Measurements from ENCODE around the gene FBXW9. TPM values are rescaled to one million over a fixed set of nuclear protein-coding genes. Genes with fewer than 3 reads are reported as not detected.

The FBXW9 gene
- total and polyA plus RNA-seq, 2 of the 13 experiments (the other 11 are each of a cell fraction or from before 2014, with no cell fraction given): 5.7 to 6.1 TPM

- TF ChIP-seq ZBTB7B (CRISPR knock-in tag; IDR thresholded peaks at IDR 0.05) (peak; percentile 87), HHEX (CRISPR knock-in tag; IDR thresholded peaks at IDR 0.05) (no peak), ZNF124 (CRISPR knock-in tag; IDR thresholded peaks at IDR 0.05) (0 out of 2 replicates have a peak, but pooled peaks have one; percentile 25), ZNF574 (CRISPR knock-in tag; IDR thresholded peaks at IDR 0.05) (peak; percentile 95), FLYWCH1 (CRISPR knock-in tag; IDR thresholded peaks at IDR 0.05) (no peak), ELF1 (CRISPR knock-in tag; IDR thresholded peaks at IDR 0.05) (peak; percentile 92), ZSCAN5A (CRISPR knock-in tag; IDR thresholded peaks at IDR 0.05; ENCODE audit: borderline replicate concordance) (no peak), SUZ12 (IDR thresholded peaks at IDR 0.05; ENCODE audit: low read depth, low read length) (no peak), SP2 (CRISPR knock-in tag; IDR thresholded peaks at IDR 0.05) (peak; percentile 73), RNF219 (CRISPR knock-in tag; IDR thresholded peaks at IDR 0.05) (no peak), ZNF230 (CRISPR knock-in tag; IDR thresholded peaks at IDR 0.05) (peak; percentile 78; the same call in 1 of the 2 replicates), ZNF607 (CRISPR knock-in tag; IDR thresholded peaks at IDR 0.05; ENCODE audit: borderline replicate concordance) (peak; percentile 80; the same call in 1 of the 2 replicates), GATAD1 (CRISPR knock-in tag; IDR thresholded peaks at IDR 0.05) (peak; percentile 100), TOPORS (CRISPR knock-in tag; IDR thresholded peaks at IDR 0.05) (peak; percentile 58; the same call in 1 of the 2 replicates), ZSCAN25 (CRISPR knock-in tag; IDR thresholded peaks at IDR 0.05) (0 out of 2 replicates have a peak, but pooled peaks have one; percentile 26), THYN1 (CRISPR knock-in tag; IDR thresholded peaks at IDR 0.05; ENCODE audit: borderline replicate concordance, low read depth) (no peak), ZNF780A (CRISPR knock-in tag; IDR thresholded peaks at IDR 0.05) (no peak)
- TF ChIP-seq, protein P1, sequence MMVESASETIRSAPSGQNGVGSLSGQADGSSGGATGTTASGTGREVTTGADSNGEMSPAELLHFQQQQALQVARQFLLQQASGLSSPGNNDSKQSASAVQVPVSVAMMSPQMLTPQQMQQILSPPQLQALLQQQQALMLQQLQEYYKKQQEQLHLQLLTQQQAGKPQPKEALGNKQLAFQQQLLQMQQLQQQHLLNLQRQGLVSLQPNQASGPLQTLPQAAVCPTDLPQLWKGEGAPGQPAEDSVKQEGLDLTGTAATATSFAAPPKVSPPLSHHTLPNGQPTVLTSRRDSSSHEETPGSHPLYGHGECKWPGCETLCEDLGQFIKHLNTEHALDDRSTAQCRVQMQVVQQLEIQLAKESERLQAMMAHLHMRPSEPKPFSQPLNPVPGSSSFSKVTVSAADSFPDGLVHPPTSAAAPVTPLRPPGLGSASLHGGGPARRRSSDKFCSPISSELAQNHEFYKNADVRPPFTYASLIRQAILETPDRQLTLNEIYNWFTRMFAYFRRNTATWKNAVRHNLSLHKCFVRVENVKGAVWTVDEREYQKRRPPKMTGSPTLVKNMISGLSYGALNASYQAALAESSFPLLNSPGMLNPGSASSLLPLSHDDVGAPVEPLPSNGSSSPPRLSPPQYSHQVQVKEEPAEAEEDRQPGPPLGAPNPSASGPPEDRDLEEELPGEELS (CRISPR knock-in tag; IDR thresholded peaks at IDR 0.05): peak; percentile 29; the same call in 1 of the 2 replicates
Observed at GRCh38 chr19:12696366-12697335, at the start of gene FBXW9 (continued).
